PC-9 (cell line): ENCODE measurements around the gene USP13. TPM values are rescaled to one million over a fixed set of nuclear protein-coding genes. Genes with fewer than 3 reads are reported as not detected.

Experiments
- BruUV-seq: library from RNA; stranded (reverse); fragments of 400-500 nt; replicated peaks from 2 replicates; lab custom pipeline; 2021; lab: Mats Ljungman, UMichigan
- CTCF ChIA-PET: fragments of 300-600 bp; sonication (Branson Sonifier 250); formaldehyde crosslinking; loops from one replicate; lab custom pipeline; 2022; ENCODE audit warnings: antibody characterized with exemption; lab: Charles Lee
- POLR2A ChIA-PET: fragments of 300-600 bp; sonication (Branson Sonifier 250); formaldehyde crosslinking; loops from one replicate; lab custom pipeline; 2022; ENCODE audit warnings: antibody characterized with exemption; ENCODE audit not compliant: unreplicated experiment; lab: Charles Lee
- DNase-seq, 2 experiments: peaks; one replicate each; pipeline versions ENCODE4 v3.0.0 to v3.0.0-alpha.2; 2015 to 2022; ENCODE audit warnings: mixed read lengths in 1 of 2
- H2AFZ ChIP-seq: fragments of 200-600 bp; sonication (generic); 2 replicates; pipeline ENCODE4 v1.8.1; 2017; ENCODE audit warnings: antibody characterized with exemption
- H3F3A ChIP-seq: fragments of 200-600 bp; sonication (generic); 2 replicates; pipeline ENCODE4 v1.8.1; 2017; ENCODE audit warnings: antibody characterized with exemption, mild to moderate bottlenecking, low read depth; ENCODE audit not compliant: insufficient read depth
- H3K27ac ChIP-seq: fragments of 200-600 bp; sonication (generic); 2 replicates; pipeline ENCODE4 v1.6.1; 2016; ENCODE audit warnings: mixed run types
- H3K27me3 ChIP-seq: fragments of 200-600 bp; sonication (generic); 2 replicates; pipeline ENCODE4 v1.6.1; 2016; ENCODE audit warnings: low read depth, mixed run types; ENCODE audit not compliant: insufficient read depth
- H3K36me3 ChIP-seq: fragments of 200-600 bp; sonication (generic); 2 replicates; pipeline ENCODE4 v1.6.1; 2016; ENCODE audit warnings: low read depth, mixed run types
- H3K4me1 ChIP-seq: fragments of 200-600 bp; sonication (generic); replicated peaks from 2 replicates; pipeline ENCODE4 v1.6.1; 2016; ENCODE audit warnings: mixed run types; ENCODE audit not compliant: insufficient read depth
- H3K4me2 ChIP-seq: fragments of 200-600 bp; sonication (generic); 2 replicates; pipeline ENCODE4 v1.6.1; 2017; ENCODE audit warnings: mixed run types
- H3K4me3 ChIP-seq: fragments of 200-600 bp; sonication (generic); 2 replicates; pipeline ENCODE4 v1.6.1; 2016; ENCODE audit warnings: mixed run types
- H3K79me2 ChIP-seq: fragments of 200-600 bp; sonication (generic); 2 replicates; pipeline ENCODE4 v1.6.1; 2017; ENCODE audit warnings: low read depth, mixed run types
- H3K9me2 ChIP-seq: fragments of 200-600 bp; sonication (generic); 2 replicates; pipeline ENCODE4 v1.8.1; 2017; ENCODE audit warnings: mild to moderate bottlenecking; ENCODE audit not compliant: insufficient read depth
- H3K9me3 ChIP-seq: fragments of 200-600 bp; sonication (generic); 2 replicates; pipeline ENCODE4 v1.8.1; 2016; ENCODE audit warnings: low read depth; ENCODE audit not compliant: insufficient read depth
- H4K20me1 ChIP-seq: fragments of 200-600 bp; sonication (generic); 2 replicates; pipeline ENCODE4 v1.8.1; 2017; ENCODE audit not compliant: insufficient read depth
- EZH2 ChIP-seq: fragments of 200-600 bp; sonication (generic); IDR thresholded peaks from 2 replicates; pipeline ENCODE4 v1.8.0; 2017; ENCODE audit warnings: antibody characterized with exemption, low read depth
- intact Hi-C: fragments of 100-400 bp; cut with micrococcal nuclease; formaldehyde crosslinking; loops from one replicate; pipeline ENCODE4 v1.10.0; 2022; ENCODE audit not compliant: unreplicated experiment
- total RNA-seq: library from RNA; stranded (reverse); gene quantifications from 2 replicates; pipeline ENCODE4 v1.2.3, GENCODE V29; 2021
- TF ChIP-seq, protein P1 (sequence below): fragments of 200-600 bp; sonication (generic); conservative IDR thresholded peaks from 2 replicates; pipeline ENCODE4 v1.6.1; 2017; ENCODE audit warnings: mixed run types, antibody characterized with exemption, mild to moderate bottlenecking, moderate library complexity

The USP13 gene
- total RNA-seq, 1 experiment from 2014 or later, result 24.7 TPM

DNA sequence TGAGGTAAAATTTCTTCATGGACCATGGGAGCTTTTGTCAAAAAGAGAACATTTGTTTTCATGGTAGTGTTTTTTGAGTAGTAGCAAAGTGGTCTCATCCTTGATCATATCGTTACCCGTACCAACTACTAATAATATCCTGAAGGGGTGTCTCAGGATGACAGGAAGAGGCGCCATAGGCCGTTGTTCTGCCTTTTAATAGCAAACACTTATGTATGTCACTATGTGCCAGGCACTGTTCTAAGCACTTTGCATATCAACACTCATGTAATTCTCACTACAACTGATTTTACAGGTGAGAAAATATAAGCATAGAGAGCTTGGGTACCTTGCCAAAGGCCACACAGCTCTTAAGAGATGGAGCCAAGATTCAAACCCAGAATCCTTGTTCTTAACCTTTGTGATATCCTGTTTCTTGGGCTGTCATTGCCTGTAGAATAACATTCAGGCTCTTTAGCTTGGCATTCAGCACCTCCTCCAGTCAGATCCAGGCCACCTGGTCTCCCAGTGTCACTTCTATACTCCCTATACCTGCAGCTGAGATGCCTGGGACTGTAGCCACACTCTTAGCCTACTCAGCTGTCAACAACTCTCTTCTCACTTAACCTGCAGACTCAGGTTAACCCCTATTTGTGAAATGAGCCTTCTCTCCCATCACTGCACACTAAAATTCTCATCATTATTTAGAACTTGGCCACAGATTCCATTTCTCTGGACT lies 113.7 kb downstream of the USP13 start:
- H3K4me3 ChIP-seq, result no peak overlapping the region
- 0 out of 2 replicates have a peak, but pooled peaks cover 3% of the 10 kb centered on the region for H3K36me3 ChIP-seq
- TF ChIP-seq EZH2, result no peak
- TF ChIP-seq, protein P1, sequence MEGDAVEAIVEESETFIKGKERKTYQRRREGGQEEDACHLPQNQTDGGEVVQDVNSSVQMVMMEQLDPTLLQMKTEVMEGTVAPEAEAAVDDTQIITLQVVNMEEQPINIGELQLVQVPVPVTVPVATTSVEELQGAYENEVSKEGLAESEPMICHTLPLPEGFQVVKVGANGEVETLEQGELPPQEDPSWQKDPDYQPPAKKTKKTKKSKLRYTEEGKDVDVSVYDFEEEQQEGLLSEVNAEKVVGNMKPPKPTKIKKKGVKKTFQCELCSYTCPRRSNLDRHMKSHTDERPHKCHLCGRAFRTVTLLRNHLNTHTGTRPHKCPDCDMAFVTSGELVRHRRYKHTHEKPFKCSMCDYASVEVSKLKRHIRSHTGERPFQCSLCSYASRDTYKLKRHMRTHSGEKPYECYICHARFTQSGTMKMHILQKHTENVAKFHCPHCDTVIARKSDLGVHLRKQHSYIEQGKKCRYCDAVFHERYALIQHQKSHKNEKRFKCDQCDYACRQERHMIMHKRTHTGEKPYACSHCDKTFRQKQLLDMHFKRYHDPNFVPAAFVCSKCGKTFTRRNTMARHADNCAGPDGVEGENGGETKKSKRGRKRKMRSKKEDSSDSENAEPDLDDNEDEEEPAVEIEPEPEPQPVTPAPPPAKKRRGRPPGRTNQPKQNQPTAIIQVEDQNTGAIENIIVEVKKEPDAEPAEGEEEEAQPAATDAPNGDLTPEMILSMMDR, result no peak
- H3K9me3 ChIP-seq, result no peaks in the 10 kb centered on the region
- no peaks in the 10 kb centered on the region for H4K20me1 ChIP-seq
- H2AFZ ChIP-seq, result no peak overlapping the region
- intact Hi-C loops, result loop anchor here (5.0 kb wide), 1 partner anchor 114 kb away; the partner anchor contains the start of gene USP13
- H3K4me2 ChIP-seq, result no peak overlapping the region
- POLR2A ChIA-PET, result no interaction called here
- no peaks in the 10 kb centered on the region for H3K4me1 ChIP-seq
- no peaks in the 10 kb centered on the region for H3F3A ChIP-seq
- H3K27me3 ChIP-seq, result no peaks in the 10 kb centered on the region
- no TSS peak for BruUV-seq
- no peaks in the 10 kb centered on the region for H3K79me2 ChIP-seq
- H3K9me2 ChIP-seq, result no peaks in the 10 kb centered on the region
- CTCF ChIA-PET, result no interaction called here
- no peak overlapping the region for H3K27ac ChIP-seq
- no peak for DNase-seq

DNA sequence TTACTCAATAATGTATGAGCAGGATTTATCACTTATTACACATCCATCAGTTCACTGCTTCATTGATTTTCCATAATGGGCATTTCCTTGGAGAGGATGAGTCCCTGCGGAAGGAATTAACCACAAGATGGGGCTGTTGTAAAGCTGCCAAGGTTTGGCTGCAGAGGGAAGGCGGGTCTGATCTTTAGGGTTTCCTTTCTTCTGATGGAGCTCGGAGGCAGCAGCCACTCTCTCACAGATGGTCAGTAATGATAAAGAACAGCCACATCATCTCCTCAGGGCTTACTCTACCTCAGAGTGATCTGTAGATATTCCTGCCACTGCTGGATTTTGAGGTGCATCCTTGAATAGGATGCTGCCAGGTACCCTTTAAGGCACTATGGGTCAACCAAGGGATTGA lies 115.2 kb downstream of the USP13 start:
- H3K4me1 ChIP-seq, result no peaks in the 10 kb centered on the region
- H3K4me3 ChIP-seq, result no peak overlapping the region
- TF ChIP-seq EZH2, result no peak
- TF ChIP-seq, protein P1, result peak; percentile 66
- no TSS peak for BruUV-seq
- CTCF ChIA-PET, result interaction anchor here (0.6 kb wide), 1 partner anchor 730 kb away, joined by 3 read pairs; no protein-coding TSS in a partner anchor
- H3K4me2 ChIP-seq, result no peak overlapping the region
- no peaks in the 10 kb centered on the region for H3K79me2 ChIP-seq
- no peaks in the 10 kb centered on the region for H3K9me3 ChIP-seq
- no peaks in the 10 kb centered on the region for H3K9me2 ChIP-seq
- no peaks in the 10 kb centered on the region for H4K20me1 ChIP-seq
- no peak overlapping the region for H2AFZ ChIP-seq
- DNase-seq, result peak in 1 of 2 experiments; percentile 36
- no peak overlapping the region for H3K27ac ChIP-seq
- POLR2A ChIA-PET, result no interaction called here
- 0 out of 2 replicates have a peak, but pooled peaks cover 3% of the 10 kb centered on the region for H3K36me3 ChIP-seq
- intact Hi-C loops, result loop anchor here (1.0 to 5.0 kb wide), 2 partner anchors 116 to 827 kb away; partner anchors contain the start of gene USP13
- no peaks in the 10 kb centered on the region for H3F3A ChIP-seq
- no peaks in the 10 kb centered on the region for H3K27me3 ChIP-seq

DNA sequence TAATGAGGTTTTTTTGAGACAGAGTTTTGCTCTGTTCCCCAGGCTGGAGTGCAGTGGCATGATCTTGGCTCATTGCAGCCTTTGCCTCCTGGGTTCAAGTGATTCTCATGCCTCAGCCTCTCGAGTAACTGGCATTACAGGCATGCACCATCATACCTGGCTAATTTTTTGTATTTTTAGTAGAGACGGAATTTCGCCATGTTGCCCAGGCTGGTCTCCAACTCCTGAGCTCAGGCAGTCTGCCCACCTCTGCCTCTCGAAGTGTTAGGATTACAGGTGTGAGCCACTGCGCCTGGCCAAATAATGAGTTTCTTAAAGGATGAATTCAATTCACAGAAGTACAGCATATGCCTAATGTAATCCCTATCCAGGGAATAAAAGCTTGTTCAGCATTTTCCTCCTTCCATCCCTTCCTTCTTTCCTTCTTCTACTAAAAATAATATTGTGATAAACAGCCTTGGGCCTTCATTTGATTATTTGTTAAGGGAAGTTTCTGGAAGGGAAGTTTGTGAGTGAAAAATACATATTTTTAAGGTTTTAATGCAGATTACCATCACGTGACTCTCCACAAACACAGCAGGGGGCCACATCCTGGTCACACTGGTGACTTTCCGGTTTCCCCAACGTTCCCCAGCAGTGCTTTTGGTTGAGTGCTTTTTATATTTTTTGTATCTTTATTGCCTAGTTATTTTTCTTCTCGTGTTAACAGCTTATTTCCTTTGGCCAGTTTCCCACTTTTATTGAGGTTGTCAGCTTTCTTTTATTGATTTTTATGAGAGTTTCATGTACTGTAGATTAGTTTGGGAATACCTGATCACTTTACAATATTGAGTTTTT lies 116.8 kb downstream of the USP13 start:
- no peak overlapping the region for H3K27ac ChIP-seq

More for the DNA sequence above, 116.8 kb downstream of the USP13 start:
- H3K79me2 ChIP-seq, result no peaks in the 10 kb centered on the region
- no peaks in the 10 kb centered on the region for H4K20me1 ChIP-seq
- ChIA-PET CTCF (interaction anchor here (1.1 kb wide), 1 partner anchor 823 kb away, joined by 3 read pairs; no protein-coding TSS in a partner anchor), POLR2A (no interaction called here)
- no peaks in the 10 kb centered on the region for H3K27me3 ChIP-seq
- H2AFZ ChIP-seq, result no peak overlapping the region
- H3K4me1 ChIP-seq, result no peaks in the 10 kb centered on the region
- DNase-seq, result no peak
- 0 out of 2 replicates have a peak, but pooled peaks cover 3% of the 10 kb centered on the region for H3K36me3 ChIP-seq
- H3K4me3 ChIP-seq, result no peak overlapping the region
- no peaks in the 10 kb centered on the region for H3K9me3 ChIP-seq
- no peaks in the 10 kb centered on the region for H3K9me2 ChIP-seq
- intact Hi-C loops, result loop anchor here (5.0 kb wide), 1 partner anchor 117 kb away; the partner anchor contains the start of gene USP13
- no peaks in the 10 kb centered on the region for H3F3A ChIP-seq
- H3K4me2 ChIP-seq, result no peak overlapping the region
- TF ChIP-seq EZH2, result no peak
- TF ChIP-seq, protein P1, result no peak
- BruUV-seq, result no TSS peak
